DMS153 treated with DMSO at 0.1 percent for 48 hours (cell line): Measurements from ENCODE around the gene CLDN15.
"Not testable (repeated sequence)": the region's sequence is repeated elsewhere in the genome, so short reads cannot be mapped to it uniquely, and the experiment has no call there.

Experiments
- DNase-seq: peaks from one replicate; lab custom pipeline; 2025; ENCODE audit not compliant: unreplicated experiment; lab: John Stamatoyannopoulos, UW

Gene CLDN15

DNA sequence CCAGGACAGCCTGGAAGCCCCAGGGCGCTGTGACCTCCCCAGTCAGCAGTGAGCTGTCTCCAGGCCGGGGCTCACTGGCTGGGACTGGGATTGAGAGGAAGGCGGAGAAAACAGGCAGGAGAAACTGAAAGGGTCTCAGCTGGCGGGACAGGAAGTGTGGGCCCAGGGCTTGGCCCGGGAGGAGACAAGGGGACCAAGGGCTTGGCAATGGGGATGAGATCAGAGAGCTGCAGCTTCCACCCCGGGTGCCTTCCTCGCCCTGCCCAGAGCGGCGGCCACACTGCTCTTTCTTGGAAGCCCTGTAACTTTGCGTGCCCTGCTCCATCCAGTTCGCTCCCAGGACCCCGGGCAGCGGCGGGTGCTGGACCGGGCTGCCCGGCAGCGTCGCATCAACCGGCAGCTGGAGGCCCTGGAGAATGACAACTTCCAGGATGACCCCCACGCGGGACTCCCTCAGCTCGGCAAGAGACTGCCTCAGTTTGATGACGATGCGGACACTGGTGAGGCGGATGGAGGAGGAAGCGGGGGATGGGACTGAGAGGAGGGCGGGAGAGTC lies 15.2 kb downstream of the CLDN15 start:
- DNase-seq = no peak

DNA sequence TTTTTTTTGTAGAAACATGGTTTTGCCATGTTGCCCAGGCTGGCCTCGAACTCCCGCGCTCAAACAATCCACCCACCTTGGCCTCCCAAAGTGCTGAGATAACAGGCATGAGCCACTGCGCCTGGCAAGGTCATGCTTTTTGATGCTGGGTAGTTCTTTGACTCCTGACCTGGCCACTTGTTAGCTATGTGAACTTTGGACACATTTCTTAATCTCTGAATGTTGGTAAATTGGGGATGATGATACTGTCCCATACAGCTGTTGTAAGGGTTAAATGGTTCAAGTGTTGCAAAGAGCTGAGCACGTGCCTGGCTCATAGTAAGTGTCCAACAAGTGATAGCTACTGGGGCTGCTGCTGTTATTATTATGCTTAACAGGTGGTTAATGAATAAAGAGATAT lies 17.3 kb downstream of the CLDN15 start:
- no peak for DNase-seq

DNA sequence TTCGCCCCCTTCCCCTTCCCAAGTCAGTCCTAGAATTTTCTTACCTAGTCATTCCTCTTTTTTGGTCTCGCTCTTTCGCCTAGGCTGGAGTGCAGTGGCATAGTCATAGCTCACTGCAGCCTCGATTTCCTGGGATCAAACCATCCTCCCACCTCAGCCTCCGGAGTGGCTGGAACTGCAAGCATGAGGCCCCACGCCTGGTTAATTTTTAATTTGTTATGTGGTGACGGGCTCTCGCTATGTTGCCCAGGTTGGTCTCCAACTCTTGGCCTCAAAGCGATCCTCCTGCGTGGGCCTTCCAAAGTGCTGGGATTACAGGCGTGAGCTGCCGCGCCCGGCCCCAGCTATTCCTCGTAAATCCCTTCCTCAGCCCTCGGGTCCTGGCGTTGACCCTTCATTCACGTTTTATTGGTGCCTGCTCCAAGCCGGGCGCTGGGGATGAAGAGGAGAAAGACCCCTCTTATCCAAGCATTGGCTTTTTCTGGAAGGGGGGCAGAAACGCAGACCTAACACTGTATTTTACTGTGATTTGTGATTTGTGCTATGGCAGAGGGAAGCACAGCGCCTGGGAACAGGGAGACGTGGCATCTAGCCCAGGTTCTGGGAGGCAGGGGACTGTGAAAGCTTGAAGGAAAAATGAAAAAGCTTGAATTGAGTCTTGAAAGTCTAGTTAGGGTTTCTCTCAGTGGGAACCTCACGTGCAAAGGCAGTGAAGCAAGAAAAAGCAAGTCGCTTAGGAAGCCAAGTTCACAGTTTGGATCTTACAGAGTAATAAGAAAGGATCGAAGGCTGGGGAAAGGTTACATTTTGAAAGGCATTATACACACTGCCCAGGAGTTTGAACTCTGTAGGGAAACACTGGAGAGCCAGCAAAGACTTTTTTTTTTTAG lies 19.1 kb downstream of the CLDN15 start:
- no peak for DNase-seq

DNA sequence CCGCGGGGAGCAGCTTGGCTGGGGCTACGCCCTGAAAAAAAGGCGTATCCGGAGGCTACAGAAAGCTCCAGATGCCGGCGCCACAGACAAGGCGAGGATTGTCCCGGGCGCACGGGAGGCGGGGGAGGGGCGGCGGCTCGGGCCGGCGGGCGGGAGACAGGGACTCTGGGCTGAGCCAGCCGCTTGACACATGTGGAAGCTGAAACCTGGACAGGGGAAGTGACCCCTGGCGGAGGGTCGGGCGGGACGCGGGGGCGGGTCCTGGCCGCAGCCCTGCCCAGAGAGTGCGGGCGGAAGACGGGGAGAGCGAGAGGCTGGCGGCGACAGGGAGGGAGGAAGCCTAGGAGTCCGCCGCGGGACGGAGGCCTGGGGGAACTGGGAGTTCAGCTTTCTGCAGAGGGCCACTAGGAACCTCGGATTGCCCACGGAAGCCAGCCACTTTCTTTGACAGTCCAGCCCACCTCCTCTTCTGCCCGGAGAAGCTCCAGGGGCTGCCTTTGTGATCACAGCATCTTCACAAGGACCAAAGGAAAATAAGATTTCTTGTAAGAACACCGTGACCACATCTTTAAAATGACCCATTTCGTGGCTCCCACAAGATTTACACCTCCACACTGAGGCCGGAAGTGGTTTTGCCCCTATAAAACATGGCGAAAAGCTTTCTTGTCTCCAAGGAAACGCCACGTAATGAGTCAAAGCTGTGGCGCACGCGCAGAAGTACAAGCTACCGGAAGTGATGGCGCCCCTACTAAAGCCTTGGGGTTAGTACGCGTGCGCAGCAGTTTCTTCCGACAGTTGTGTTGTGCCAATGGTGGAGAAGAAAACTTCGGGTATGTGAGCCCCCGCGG lies 20.0 kb downstream of the CLDN15 start, which contains the start of the genes PLOD3 and ZNHIT1:
PLOD3 (minus strand) TSS at position 194 of the 848 bp plus-strand sequence. CDS start 307 bp downstream, outside the sequence.
ZNHIT1 (plus strand) TSS at position 778 of the 848 bp plus-strand sequence; CDS start at position 809, 31 bp downstream.
- DNase-seq = peak; percentile 95

DNA sequence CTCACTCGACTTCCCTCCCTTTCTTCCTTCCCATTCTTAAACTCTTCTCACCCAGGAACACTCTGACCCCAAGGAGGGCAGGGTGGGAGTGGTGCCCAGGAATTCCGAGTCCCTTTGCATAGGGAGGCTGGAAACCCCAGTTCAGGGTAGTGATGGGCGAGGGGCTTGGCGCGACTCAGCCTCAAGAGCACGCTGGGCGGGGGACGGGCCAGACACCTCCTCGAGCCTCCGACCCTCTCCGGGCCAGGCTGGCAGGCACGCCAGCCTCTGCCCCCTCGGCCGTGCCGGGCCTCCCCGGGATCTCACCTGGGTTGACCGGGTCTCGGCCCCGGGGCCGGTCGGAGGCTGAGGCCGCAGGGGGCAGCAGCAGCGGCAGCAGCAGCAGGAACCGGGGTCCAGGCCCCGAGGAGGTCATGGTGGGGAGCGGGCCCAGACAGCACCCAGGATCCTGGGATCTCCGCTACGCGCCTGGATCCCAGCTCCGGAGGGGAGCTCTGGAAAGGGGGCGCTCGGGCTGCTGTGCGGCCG lies 20.7 kb downstream of the CLDN15 start:
- no peak for DNase-seq

DNA sequence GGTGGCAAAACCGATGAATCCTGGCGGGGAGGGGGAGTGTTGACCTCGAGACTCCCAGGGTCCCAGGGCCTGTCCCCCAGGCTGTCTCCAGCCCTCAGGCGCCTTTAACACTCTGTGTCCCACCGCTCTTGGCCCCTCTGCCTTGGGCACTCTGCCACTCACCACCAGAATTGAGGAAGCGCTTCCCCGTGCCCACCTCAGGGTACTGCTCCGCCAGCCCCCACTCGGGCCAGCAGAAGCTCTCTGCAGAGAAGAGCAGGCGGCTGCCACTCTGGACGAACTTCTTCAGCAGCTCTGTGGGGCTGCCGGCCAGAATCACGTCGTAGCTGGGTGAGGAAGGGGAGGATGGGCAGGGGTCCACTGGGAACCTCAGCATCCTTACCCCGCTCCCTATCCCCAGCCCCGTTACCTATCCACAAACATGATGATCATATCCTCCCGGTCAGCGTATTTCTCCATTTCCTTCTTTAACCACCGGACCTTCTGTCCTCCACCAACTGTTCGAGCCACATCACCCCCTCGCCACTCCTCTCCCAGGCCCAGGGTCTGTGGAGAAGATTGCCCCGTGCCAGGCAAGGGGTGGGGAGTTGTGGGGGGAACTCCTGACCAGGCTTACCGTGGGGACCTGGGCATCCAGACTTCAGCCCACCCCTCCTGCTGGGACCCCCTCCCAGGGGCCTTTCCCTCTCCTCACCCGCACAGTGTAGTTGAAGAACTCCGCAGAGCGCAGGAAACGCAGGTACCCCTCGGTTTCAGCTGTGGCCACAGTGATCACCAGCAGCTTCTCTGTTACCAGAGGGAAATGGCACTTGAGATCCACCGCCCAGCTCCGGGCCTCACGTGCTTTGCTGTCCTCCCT lies 21.4 kb downstream of the CLDN15 start:
- no peak for DNase-seq

DNA sequence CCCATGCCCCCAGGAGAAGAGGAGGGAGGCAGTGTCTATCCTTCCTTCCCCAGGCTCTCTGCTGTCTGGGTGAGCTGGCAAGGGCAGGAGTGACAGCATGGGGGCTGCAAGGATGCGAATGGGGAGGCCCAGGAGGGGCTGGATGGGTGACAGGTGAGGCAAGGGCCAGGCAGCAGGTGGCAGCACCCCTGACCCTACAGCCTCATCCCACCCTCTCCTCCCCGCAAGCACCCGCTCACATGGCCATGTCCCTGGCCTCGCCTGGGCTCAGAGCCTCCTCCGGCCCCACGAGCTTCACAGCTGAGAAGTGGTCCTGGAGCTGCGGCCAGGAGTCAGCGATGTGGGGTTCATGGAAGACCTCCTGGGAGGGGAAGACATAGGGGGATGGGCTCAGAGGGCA lies 25.6 kb downstream of the CLDN15 start:
- DNase-seq = no peak

DNA sequence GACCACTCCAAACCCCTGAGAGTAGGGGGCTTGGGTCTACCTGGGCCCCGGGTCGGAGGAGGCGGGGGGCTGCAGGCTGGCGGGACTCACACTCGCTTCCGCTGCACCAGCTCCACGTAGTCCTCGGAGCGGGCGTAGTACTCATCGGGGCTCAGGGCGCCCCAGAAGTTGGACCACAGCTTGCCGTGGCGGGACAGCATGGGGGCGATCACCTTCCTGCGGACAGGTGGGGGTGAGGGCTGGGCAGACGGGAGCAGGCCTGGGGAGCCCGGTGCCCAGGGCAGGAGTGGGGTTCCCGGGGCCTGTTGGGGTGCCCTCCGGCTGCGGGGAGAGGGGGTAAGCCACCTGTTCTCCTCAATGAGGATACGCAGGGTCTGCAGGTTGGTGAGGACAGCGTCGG lies 26.1 kb downstream of the CLDN15 start:
- DNase-seq = no peak

DNA sequence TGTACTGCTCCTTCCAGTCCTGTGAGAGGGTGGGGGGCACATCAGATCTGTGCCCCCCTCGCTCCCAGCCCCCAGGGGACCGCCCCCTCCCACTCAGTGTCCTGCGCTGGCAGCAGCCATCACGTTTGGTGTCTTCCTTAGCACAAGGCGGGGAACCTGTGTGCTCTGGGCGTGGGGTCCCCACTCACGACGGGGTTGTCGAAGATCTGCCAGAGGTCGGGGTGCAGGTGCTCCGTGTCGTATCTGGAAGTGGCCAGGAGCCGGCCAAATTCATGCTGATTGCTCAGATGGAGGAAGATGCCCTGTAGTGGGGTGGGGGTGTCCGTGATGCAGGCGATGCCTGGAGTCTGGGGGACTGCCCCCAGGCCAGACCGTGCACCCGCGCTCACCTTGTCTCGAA lies 27.5 kb downstream of the CLDN15 start:
- DNase-seq = no peak

DNA sequence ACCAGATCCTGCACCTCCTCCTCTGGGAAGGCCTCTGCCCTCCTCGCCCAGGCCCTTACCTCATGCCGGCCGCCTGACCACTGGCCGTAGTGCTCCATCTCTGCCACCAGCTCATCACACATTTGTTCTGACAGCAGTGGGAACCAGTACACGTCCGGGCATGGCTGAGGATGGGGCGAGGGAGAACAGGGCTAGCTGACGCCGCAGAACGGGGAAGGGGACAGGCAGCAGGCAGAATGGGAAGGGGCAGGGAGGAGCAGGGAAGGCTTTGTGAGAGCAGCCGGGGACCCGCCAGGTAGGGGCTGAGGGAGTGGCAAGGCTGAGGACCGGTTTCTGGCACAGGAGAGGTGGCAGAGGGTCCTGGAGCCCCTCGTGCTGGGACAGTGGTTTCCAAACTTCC lies 28.8 kb downstream of the CLDN15 start:
- no peak for DNase-seq

DNA sequence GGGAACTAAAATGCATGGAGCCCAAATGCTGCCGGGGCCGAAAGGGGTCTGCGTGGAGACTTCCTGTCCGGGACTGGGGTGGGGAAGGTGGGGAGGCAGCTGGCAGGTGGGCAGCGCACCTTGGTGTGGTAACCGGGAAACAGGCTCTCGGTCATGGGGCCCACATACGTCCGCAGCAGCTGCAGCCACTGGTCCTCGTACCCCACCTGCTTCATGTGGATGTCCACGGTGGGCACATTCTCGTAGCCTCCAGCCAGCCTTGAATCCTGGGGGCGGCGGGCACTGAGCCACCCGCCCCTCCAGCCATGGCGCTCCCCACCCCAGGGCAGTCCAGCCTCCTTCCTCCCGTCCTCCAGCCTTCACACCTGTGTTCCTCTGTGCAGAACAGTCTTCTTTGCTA lies 30.1 kb downstream of the CLDN15 start:
- DNase-seq = no peak

DNA sequence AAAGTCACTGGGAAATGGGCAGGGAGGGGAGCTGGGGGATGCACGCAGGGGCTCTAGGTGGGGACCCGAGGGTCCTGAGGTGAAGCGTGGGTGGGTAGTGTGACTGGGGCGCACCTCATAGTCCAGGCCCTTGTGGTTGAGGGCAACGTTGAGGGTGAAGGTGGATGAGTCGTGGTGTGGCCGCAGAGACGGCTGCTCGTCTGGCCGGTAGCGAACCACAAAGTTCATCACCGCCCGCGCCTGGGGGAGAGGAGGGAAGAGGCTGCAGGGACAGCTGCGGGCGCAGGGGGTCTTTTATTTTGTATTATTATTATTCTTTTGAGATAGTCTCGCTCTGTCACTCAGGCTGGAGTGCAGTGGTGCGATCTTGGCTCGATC lies 30.9 kb downstream of the CLDN15 start:
- no peak for DNase-seq

DNA sequence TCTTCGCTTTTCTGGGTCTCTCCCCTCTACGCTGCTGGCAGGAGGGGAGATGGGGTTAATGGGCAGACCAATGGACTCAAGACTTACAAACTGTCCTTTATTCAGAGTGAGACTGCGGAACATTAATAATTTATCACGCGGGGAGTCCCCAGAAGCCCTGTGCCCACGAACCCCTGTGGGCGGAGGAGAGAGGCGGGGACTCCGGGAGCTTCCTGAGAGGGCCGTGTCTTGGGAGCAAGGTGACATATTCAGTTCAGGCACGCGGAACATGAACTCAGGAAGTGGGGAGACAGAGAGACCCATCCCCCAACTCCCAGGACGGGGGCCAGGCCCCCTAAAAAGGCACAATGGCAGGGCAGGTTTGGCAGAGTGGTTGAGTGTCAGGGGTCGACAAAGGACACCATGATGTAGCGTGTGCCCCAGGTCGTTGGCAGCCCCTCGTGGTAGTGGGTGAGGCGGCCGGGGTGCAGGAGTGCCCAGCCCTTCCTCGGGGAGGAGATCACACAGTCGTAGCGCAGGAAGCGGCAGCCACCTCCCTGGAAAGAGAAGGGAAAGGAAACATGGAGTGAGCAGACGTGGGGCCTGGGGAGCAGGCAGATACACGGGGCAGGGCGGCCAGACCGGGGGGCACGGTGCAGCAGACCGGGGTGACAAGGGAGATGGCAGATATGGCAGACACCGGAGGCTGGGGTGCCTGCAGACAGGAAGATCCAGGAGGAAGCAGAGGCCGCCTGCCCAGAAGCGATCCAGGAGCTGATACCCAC lies 31.5 kb downstream of the CLDN15 start:
- no peak for DNase-seq

DNA sequence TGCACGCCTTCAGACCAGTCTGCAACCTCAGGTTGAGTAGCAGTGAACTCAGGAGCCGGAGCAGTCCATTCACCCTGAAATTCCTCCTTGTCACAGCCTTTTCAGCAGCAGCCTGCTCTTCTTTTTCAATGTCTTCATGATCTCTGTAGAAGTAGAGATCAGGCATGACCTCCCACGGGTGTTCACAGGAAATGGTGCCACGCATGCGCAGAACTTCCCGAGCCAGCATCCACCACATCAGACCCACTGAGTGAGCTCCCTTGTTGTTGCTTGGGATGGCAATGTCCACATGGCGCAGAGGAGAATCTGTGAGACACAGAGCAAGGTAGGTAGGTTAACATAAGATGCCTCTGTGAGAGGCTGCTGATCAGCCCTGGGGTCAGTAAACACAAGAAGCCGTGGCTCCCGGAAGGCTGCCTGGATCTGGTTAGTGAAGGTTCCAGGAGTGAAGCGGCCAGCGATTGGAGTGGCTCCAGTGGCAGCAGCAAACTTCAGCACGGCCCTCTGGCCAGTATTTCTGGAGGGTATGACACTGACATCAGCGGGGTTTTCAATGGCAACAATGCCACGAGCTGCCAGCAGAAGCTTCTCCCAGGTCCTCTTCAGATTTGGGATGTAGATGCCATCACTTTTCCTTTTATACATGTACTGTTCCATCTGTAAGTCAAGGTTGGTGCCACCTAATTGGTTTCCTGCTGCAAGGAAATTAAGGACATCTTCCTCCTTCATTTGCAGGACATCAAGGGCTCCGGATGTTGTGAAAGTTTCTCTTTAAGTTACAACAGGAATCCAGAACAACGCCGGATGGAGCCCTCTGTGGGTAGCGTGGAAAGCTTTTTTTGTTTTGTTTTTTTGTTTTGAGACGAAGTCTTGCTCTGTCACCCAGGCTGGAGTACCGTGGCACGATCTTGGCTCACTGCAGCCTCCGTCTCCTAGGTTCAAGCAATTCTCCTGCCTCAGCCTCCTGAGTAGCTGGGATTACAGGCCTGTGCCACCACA lies 33.6 kb downstream of the CLDN15 start:
- not testable (repeated sequence) for DNase-seq

DNA sequence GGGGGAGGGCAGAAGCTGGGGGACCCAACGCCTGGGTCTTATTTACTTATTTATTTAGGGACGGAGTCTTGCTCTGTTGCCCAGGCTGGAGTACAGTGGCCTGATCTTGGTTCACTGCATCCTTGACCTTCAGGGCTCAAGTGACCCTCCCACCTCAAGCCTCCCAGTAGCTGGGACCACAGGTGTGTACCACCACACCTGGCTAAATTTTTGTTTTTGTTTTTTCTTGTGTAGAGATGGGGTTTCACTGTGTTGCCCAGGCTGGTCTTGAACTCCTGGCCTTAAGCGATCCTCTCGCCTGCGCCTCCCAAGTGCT lies 35.0 kb downstream of the CLDN15 start:
- DNase-seq = no peak

DNA sequence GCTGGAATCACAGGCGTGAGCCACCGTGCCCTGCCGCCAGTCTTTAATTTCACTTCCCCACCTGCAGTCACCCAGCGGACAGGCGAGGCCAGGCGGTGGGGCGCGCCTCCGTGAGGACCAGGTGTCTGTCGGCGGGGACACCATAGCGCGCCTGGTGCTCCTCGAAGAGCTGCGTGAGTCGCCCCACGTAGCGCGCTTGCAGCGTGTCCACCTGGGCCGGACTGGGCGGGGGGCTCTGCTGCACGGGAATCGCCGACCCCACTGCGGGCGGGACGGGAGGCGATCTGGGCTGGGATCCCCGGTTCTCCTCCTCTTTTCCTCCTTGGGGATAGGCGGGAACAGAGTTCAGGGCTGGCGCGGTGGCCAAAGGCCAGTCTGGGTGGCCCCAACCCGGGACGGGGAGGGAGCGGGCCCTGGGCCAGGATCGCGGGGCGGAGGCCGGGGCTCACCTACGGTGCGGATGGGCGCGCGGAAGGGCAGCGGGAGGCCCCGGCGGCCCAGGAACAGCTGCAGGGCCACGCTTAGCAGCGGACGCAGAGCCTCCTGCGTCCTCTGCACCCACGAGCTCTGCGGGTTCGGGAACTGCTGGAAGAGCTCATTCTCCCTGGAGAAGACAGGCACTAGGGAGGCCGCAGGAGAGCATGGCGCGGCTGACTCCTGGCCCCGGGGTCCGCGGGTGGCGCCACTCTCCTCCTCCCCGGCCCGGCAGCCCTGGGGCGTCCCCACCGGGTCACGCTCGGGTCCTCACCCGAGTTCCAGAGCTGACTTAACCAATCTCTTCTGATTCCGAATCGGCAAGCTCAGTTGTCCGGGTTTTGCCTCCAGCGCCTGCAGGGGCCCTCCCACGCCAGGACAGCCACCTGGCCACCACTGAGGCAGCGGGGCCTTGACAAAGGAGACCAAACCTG lies 35.7 kb downstream of the CLDN15 start:
- no peak for DNase-seq

DNA sequence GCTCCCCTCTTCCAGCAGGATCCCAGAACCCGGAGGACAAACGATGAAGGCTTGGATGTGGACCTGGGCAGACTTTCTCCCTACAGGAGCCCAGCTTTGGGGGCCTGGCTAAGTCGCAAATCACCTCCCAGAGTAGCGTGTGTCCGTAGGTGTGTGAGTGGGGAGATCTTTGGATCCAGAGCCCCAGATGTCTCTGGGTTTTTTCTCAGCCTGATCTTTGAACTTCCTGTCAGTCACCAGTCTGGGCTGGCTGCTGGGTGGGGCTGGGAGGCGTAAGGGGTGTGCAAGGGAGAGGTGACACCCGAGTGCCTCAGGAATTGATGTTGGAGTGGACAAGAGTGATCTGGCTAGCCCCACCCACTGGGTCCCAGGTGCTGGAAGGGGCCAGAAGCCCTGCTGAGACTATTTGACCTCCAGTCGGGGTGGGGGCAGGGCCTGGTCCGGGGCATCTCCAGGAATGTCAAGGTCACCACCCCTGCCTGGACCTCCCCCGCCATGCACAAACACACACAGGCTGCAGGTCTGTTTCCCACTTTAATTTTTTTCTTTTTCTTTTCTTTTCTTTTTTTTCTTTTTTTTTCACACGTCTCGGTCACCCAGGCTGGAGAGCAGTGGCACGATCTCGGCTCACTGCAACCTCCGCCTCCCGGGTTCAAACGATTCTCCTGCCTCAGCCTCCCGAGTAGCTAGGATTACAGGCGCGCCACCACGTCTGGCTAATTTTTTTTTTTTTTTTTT lies 36.6 kb downstream of the CLDN15 start, which contains the start of gene MOGAT3:
MOGAT3 (minus strand) TSS at position 175 of the 738 bp plus-strand sequence. CDS start 182 bp downstream, outside the sequence.
- no peak for DNase-seq
